Measurements from ENCODE around the gene ACAN.

Gene ACAN

GRCh38 chr15:88880944-88881740, 77.9 kb downstream of the ACAN start:
- no peak for DNase-seq

DNA sequence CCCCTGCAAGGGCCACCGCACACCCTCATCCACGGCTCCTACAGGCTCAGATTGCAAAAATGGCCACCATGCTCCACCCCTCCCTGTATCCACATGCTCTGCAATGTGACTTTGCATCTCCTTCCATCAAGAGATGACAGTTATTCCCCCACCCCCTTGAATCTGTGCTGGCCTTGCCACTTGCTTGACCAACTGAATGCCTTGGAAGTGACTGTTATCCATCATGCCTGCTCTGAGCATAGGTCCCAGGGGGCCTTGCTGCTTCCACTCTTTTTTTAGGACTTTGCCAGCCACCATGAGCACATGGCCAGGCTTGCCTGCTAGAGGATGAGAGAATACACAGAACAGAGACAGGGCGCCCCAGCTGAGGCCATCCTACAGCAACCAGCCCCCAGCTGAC, 78.5 kb downstream of the ACAN start:
- no peak for DNase-seq

DNA sequence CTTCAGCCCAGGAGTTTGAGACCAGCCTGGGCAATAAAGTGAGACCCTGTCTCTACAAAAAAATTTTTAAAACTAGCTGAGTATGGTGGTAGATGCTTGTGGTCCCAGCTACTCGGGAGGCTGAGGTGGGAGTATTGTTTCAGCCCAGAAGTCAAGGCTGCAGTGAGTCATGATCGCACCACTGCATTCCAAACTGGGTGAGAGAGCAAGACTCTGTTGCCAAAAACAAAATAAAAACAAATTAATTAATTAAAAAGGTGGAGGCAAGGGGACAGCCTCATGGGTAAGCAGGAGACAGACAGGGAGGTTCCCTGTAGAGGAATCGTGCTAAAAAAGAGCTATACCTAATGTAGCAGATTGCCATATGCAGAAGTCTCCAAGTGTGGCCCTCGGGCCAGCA, 79.5 kb downstream of the ACAN start:
- DNase-seq, result no peak

DNA sequence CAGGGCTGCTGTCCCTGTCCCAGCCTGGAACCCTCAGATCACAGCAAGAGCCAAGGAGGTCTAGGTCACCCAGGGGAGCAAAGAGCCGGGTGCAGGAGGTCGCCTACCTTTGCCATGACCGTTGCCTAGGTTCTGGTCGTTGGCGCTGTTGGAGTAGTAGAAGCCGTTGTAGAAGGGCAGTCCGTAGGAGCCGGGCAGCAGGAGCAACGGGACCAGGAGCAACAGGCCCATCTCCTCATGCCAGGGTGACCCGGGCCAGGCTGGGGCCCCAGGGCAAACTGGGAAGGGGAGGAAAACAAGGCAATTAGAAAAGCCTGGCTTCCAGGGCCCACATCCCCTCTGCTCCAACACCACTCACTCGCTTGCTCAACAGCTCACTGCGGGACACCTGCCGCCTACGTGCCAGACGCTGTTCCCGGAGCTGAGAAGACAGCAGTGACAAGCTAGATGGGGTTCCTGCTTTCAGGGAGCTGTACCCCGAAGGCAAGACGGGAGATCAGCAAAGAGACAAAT, 83.9 kb downstream of the ACAN start:
- no peak for DNase-seq

DNA sequence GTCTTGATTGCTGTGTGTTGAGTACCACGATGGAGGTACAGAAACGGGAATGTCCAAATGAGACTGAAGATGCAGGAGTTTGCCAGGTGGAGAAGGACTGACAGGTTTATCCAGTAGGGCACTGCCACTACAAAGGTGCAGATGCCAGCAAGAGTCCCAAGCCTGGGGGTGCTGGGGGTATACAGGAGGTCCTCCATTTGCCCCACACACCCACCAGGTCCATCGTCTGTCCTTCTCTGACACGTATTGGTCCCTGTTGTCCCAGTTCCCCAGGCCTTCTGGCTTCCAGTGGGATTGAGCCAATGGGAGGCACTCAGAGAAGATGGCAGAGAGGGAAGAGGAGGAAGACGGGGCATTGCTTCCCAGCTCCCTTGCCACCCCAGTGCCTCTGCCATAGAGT, 85.5 kb downstream of the ACAN start:
- no peak for DNase-seq

GRCh38 chr15:88890495-88890894, 87.3 kb downstream of the ACAN start:
- DNase-seq, result no peak

DNA sequence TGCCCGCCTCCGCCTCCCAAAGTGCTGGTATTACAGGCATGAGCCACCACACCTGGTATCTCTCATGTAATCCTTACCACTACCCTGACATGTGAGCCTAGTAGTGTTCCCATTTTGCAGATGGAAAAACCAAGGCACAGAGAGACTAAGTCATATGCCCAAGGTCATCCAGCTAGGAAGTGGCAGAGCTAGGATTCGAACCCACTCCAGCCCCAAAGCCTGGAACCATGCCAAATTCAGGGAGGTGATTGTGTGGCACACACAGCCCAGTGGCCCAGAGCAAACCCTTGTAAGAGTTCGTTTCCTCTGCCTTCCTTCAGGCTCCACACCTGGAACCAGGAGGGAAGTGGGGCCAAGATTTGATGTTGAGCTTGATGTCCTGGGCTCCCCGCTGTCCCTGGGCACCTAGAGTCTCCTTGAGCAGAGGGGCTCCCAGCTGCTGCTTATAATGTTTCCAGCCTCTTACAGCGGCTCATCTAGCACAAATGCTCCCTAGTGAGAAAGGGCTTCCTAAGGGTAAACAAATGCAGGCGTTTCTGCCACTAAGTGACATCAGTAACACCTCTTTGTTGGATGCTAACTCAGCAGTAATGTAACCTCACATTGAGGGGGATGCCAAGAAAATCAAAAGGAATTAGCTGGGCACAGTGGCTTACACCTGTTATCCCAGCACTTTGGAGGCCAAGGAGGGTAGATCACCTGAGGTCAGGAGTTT, 88.5 kb downstream of the ACAN start:
- DNase-seq, result no peak

DNA sequence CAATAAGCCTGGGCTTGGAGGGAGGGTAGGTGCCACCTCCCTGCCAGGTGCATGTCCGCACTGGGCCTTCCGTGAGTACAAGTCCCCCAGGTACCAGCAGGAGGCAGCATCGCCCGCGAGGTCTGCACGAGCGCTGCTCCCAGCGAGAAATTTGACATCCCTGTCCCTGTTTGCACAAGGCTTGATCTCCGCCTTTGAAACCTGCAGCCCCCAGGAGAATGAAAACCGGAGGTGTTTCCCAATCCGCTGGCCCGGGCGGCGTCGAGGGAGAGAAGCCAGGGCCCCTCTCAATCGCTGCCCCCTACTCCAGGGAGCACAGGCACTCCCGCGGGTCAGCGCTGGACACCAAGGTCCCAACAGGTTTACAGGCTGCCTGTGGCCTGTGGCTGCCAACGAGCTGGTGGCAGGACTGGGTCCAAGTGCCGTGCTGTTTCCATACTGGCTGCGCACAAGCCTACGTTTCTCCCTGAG, 91.1 kb downstream of the ACAN start:
- no peak for DNase-seq

- DNase-seq, result no peak
These were observed 91.9 kb downstream of the ACAN start, which contains the start of gene HAPLN3 for GRCh38 chr15:88894819-88895767. HAPLN3 (minus strand) TSS chr15:88895544; CDS start chr15:88887298, 8,246 bp downstream.

- no peak for DNase-seq
These were observed 93.2 kb downstream of the ACAN start for GRCh38 chr15:88896333-88897033.

DNA sequence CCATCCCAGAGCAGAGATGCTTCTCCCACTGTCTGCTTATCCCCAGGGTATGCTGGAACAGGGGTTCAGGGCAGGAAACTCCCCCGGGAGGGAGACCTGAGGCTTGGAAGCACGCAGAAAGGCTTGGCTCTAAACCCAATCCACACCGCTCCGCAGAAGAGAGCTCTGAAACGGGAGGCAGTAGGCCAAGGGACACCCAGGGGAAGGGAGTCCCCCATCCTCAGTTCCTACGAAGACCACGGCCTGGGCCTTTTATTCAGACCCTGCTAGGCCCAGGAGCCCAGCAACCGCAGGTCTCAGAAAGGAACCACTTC, 93.9 kb downstream of the ACAN start:
- no peak for DNase-seq

- no peak for DNase-seq
These were observed 94.4 kb downstream of the ACAN start for GRCh38 chr15:88897456-88898194.

- no peak for DNase-seq
These were observed 95.5 kb downstream of the ACAN start for GRCh38 chr15:88898736-88899135.

- no peak for DNase-seq
These were observed 96.0 kb downstream of the ACAN start for GRCh38 chr15:88899251-88899650.

DNA sequence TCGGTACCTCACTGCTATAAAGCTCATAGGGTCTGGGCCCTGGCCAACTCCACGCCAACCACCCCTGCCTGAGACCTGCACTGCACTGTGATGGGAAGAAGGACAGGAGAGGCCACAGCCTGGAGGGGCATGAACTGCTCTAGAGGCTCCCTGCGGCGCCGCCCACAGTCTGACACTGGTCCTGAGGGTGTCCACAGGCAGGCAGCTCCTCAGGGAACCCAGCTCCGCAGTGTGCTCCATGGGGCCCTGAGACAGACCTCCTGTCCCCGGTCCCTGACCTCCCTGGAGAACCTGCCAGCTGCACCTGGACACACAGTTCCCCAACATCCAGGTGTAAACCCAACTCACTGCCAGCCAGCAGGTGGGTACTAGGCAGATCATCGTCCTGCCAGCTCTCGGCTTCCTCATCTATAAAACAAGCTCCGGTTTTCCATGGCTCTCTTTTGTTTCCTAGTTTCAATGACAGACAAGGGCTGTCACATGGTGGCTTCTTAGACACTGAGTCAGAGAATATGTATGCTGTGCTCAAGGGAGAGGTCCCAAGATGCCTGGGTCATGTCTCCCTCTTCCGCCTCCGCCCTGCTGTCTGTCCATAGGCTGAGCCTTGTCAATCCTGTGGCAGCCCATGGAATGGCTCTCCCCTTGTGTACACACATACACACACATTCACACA, 97.2 kb downstream of the ACAN start:
- DNase-seq, result no peak

DNA sequence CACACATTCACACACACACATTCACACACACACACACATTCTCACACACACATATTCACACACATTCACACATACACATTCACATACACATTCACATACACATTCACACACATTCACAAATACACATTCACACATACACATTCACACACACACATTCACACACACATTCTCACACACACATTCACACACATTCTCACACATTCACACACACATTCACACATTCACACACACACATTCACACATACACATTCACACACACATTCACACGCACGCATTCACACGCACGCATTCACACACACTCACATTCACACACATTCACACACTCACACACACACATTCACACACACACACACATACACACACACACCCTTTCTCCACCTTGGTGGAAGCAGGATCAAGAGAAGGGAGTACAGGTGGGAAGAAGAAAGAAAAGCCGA, 97.8 kb downstream of the ACAN start:
- no peak for DNase-seq

GRCh38 chr15:88901508-88902220, 98.4 kb downstream of the ACAN start:
- no peak for DNase-seq

DNA sequence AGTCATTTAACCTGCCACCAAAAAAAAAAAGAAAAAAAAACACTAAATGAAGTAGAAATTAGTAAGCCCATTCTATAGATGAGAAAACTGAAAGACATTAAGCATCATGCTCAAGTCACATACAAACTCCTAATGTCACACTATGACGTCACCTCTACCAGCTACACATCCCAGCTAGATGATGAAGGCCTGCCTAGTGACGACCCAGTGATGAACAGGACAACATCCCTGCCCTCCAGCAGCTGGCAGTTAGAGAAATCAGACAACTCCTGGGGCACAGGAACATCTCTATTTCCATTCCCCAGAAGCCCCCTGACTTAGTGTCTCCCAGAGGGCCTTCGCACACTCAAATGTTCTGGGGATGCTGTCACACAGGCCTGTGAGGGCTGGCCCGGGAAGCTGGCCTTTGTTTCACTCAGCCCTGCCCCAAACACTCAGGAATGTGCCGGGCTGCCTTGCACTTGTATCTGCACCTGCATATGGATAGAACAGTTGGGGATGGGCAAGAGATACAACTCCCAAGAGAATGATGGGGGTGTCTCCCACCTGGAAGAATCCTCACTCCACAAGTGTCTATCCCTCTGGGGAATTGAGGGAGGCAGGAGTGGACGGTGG, 99.1 kb downstream of the ACAN start:
- no peak for DNase-seq

GRCh38 chr15:88902846-88903245, 99.6 kb downstream of the ACAN start:
- DNase-seq, result no peak

DNA sequence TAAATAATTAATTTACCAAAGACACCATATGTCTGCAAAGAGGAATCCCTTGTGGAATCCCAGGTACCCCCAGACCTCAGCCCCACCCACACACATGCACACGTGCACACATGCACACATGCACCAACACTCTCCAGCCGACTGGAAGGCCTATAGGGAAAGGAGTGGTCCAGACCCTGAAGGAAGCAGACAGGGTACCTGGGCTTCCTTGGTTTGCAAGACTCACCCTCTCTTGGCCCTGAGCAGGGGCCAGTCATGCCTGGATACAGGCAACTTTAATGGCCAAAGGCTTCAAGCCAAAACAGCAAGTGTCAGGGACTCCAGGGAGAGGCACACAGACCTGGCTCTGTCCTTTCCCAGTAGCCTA, 101.0 kb downstream of the ACAN start:
- no peak for DNase-seq
